CD4-positive, alpha-beta T cell treated with Interleukin-10 for 1 hour (primary cell): ENCODE results near the gene RALGPS1.

ENCODE experiments used
- DNase-seq: peaks from one replicate; pipeline ENCODE4 v3.0.0-alpha.2; 2020

The RALGPS1 gene

GRCh38 chr9:127123064-127123890, 208.7 kb downstream of the RALGPS1 start:
- DNase-seq, result no peak

- no peak for DNase-seq
Measured at GRCh38 chr9:127124111-127124531, 209.5 kb downstream of the RALGPS1 start.

GRCh38 chr9:127124792-127125191, 210.2 kb downstream of the RALGPS1 start:
- no peak for DNase-seq

GRCh38 chr9:127126971-127127370, 212.4 kb downstream of the RALGPS1 start:
- DNase-seq, result no peak

GRCh38 chr9:127128341-127129072, 213.9 kb downstream of the RALGPS1 start:
- DNase-seq, result no peak

GRCh38 chr9:127129073-127129717, 214.6 kb downstream of the RALGPS1 start:
- no peak for DNase-seq

GRCh38 chr9:127129718-127130085, 215.1 kb downstream of the RALGPS1 start:
- DNase-seq, result no peak

GRCh38 chr9:127130235-127130634, 215.7 kb downstream of the RALGPS1 start:
- no peak for DNase-seq

GRCh38 chr9:127130661-127131538, 216.3 kb downstream of the RALGPS1 start:
- DNase-seq, result no peak

GRCh38 chr9:127131871-127132270, 217.3 kb downstream of the RALGPS1 start:
- DNase-seq, result no peak

GRCh38 chr9:127132375-127132774, 217.8 kb downstream of the RALGPS1 start:
- no peak for DNase-seq

GRCh38 chr9:127132921-127133647, 218.5 kb downstream of the RALGPS1 start:
- no peak for DNase-seq

GRCh38 chr9:127133739-127134167, 219.2 kb downstream of the RALGPS1 start:
- DNase-seq, result no peak

- DNase-seq, result no peak
Measured at GRCh38 chr9:127135056-127135745, 220.6 kb downstream of the RALGPS1 start.

GRCh38 chr9:127136081-127136879, 221.7 kb downstream of the RALGPS1 start:
- DNase-seq, result no peak

GRCh38 chr9:127136880-127137639, 222.5 kb downstream of the RALGPS1 start:
- no peak for DNase-seq

- DNase-seq, result no peak
Measured at GRCh38 chr9:127137640-127138360, 223.2 kb downstream of the RALGPS1 start.

GRCh38 chr9:127138444-127138843, 223.9 kb downstream of the RALGPS1 start:
- DNase-seq, result no peak
